Body of pancreas (tissue), 4 donors: ENCODE data around the gene SPRY4.

ENCODE experiments used
- POLR2A ChIP-seq, 3 donors: fragments of 450-650 bp; IDR thresholded peaks; one replicate each; pipeline ENCODE4 v1.6.1; 2016; ENCODE audit warnings: antibody characterized with exemption in 3 of 3, mild to moderate bottlenecking in 2 of 3
- TF ChIP-seq, protein P1 (sequence below), 7 experiments: fragments of 450-650 bp in 4 of 7; fragments of 200-600 bp in 3 of 7; sonication (generic) in 3 of 7; IDR thresholded peaks; one replicate each; pipeline ENCODE4 v1.5.1; 2016 to 2019; ENCODE audit warnings: antibody characterized with exemption in 7 of 7

DNA sequence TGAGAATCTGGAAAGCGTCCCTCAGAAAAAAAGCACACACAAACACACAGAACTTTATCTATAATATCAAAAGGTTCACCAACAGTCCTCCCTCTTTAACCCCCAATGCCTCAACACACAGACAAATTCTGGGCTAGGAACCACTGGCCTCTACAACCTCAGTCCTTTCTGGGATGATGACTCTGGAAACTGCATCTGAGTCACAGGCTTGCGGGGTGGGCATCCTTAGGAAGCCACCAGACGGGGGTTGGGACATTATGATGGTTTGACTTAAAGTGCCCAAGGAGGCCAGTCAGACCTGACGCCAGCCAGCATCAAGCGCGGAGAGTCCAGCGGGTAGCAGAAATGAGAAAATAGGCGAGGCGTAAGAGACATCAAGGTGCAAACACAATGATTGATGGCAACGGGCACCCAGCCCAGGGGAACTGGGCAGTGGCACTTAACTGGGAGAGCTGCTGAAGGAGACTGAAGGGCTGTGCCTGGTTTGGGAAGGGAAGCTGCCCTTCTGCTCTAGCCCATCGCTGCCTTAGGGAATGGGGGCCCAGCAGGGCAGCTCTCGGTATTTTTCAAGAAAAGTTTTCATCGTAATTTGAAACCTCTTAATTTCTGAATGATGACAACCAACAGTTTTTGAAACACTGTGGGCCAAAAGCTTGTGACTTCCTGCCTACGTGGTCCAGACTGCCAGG is 20.7 kb downstream of the SPRY4 start:
- TF ChIP-seq, protein P1, sequence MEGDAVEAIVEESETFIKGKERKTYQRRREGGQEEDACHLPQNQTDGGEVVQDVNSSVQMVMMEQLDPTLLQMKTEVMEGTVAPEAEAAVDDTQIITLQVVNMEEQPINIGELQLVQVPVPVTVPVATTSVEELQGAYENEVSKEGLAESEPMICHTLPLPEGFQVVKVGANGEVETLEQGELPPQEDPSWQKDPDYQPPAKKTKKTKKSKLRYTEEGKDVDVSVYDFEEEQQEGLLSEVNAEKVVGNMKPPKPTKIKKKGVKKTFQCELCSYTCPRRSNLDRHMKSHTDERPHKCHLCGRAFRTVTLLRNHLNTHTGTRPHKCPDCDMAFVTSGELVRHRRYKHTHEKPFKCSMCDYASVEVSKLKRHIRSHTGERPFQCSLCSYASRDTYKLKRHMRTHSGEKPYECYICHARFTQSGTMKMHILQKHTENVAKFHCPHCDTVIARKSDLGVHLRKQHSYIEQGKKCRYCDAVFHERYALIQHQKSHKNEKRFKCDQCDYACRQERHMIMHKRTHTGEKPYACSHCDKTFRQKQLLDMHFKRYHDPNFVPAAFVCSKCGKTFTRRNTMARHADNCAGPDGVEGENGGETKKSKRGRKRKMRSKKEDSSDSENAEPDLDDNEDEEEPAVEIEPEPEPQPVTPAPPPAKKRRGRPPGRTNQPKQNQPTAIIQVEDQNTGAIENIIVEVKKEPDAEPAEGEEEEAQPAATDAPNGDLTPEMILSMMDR (IDR thresholded peaks at IDR 0.05): no peak
- no peak for TF ChIP-seq POLR2A (IDR thresholded peaks at IDR 0.05)
